Erythroblast (primary cell): ENCODE results near the gene FAM174C.

ENCODE experiments used
- GATA1 ChIP-seq: IDR thresholded peaks from 2 replicates; pipeline ENCODE4 v1.6.1; 2011; ENCODE audit warnings: low read depth, mild to moderate bottlenecking, control low read depth, low read length, moderate library complexity
- POLR2A ChIP-seq: IDR thresholded peaks from 2 replicates; pipeline ENCODE4 v1.6.1; 2011; ENCODE audit warnings: mild to moderate bottlenecking, low read length

- TF ChIP-seq POLR2A: no peak
- TF ChIP-seq GATA1: no peak
These were observed 772 bp downstream of the FAM174C start for GRCh38 chr19:1275976-1276627.
